NOMO-1 treated with dmso at 0.1 percent for 144 hours (cell line): Measurements from ENCODE around the gene MRPS27.

ENCODE experiments used
- DNase-seq: peaks from one replicate; lab custom pipeline; 2025; ENCODE audit not compliant: unreplicated experiment; lab: John Stamatoyannopoulos, UW

Gene MRPS27

GRCh38 chr5:72292411-72292810 lies 27.6 kb downstream of the MRPS27 start:
- DNase-seq: no peak

DNA sequence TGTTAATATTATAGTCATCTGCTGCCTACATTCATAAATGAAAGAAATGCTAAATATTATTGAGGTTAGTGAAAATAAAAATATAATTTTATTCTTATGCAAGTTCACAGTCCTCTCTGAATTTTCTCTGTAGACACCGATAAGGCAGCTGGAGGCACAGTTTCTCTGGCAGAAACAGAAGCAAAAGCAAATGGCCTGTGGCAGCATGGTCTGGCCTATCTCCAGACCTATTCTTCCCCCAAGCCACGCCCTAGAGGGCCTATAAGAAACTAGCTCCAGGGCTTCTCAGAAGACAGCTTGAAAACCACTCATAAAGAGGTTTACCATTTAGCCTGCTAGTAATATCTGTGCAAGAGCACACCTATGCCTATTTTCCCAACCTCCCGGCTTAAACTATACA lies 28.4 kb downstream of the MRPS27 start:
- DNase-seq: no peak

DNA sequence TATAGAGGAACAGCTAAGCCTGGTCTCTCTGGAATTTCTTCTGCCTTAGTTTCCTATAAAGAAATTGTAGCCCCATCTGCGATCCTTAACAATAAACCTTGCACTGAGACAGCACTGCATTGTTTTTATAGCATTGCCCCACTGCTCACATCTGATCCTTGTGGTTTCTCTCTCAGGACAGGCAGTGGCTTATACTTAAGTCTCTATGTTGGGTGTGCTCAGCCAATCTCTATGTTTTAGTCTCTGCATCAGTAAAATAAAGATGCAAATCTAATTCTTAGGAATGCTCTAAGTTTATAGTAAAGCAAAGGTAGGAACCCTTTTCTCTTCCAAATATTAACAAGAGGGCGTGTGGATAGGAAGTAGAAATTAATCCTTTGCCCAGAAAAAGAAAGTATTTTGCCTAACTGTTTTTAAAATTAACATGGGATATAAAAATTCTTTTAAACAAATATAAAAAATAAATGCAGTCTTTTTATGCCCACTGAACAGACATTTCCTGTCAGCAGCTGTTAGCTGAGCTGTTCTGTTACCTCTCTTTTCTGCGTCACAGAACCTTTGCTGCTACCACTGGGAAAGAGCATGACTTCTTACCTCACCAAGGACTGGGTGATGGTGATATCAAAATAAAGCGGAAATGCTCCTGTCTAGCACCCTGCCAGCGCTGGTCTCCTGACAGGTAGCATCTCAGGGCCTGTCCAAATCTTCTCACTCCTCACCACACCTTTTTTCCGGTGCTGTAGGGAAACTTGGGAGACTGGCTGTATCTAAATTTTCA lies 29.5 kb downstream of the MRPS27 start:
- DNase-seq: no peak

DNA sequence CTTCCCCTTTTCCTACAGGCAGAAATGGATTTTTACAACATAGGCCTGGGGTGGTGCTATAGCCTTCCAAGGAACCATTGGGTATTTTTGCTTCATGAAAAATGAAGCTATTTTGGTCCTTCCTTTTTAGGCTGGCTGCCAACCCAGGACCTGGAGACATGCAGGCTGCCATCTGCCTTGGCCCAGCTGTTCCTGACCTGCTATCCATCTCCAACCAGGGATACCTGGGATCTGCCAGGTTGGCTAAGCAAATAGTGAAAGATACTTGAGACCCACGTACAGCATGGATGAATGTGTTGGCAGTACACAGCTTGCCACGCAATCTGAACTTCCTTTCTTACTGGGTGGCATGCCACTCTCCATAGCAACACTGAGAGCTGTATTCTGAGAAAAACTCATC lies 31.1 kb downstream of the MRPS27 start:
- DNase-seq: no peak

DNA sequence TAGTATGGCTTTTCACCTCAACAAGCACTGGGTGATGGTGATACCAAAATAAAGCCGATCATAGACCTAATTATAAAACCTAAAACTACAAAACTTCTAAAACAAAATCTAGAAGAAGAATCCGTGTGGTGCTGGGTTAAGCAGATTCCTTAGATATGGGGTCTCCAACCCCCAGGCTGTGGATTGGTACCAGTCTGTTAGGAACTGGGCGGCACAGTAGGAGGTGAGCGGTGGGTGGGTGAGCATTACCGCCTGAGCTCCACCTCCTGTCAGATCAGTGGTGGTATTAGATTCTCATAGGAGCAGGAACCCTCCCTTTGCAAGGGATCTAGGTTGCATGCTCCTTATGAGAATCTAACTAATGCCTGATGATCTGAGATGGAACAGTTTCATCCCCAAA lies 33.2 kb downstream of the MRPS27 start:
- no peak for DNase-seq

DNA sequence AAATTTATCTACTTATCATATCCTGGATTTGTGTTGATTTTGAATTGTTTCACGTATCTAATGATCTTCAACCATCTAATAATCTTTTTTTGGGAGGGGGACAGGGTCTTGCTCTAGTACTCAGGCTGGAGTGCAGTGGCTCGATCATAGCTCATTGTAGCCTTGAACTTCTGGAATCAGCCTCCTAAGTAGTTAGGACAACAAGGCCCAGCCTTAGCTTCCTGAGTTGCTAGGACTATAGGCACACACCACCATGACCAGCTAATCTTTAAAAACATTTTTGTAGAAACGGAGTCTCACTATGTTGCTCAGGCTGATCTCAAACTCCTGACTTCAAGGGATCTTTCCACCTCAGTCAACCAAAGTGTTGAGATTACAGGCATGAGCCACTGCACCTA lies 34.6 kb downstream of the MRPS27 start:
- no peak for DNase-seq

- peak; percentile 24 for DNase-seq
These were observed 35.2 kb downstream of the MRPS27 start for GRCh38 chr5:72284559-72285423.

GRCh38 chr5:72283358-72283757 lies 36.7 kb downstream of the MRPS27 start:
- no peak for DNase-seq

DNA sequence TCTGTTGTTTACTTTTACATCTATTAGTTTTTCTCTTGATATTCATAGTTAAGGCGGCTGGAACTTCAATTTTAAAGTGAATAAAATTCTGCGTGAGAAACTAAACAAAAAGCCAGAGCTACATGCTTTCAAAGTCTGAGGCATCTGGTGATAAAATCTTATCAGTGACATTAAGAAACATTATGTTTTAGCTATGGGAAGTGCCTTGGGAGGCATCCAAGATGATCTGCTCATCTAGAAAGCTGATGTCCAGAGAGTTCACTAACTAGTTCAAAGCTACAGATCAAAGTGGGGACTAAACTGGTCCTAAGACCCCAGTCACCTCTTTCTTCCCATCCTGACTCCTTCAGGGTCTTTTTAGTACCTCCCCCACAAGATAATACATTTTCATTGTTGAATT lies 37.2 kb downstream of the MRPS27 start:
- no peak for DNase-seq

DNA sequence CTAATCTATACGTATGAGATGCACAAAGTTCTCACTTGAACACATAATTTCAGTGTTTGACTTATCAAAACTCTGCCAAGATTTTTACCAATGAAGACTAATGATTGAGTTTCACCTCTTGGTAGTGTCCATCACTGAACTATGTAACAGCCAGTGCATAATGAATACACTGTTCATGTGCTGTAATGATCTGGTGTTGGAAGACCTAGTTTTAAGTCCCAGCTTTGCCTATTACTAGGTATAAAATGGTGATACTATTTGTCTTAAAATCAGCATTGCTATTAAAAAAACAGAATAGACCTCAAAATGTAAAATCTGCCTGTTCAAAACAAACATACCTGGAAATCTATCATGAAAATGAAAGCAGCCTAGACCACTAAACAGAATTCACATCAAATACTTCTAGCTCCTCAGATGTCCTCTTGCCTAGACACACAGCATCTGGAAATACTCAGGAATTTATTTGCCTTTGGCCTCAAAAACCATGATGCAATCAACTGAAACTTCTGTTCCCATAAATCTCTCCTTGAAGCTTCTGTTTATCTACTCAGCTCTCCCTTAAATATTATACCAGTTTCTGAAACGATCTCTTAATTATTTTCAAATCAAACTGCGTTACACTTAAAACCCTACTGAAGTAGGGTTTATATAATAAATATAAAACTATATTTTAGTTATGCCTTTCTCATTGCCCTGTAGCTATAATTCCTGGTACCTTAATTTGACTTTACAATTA lies 38.1 kb downstream of the MRPS27 start:
- peak; percentile 9 for DNase-seq

DNA sequence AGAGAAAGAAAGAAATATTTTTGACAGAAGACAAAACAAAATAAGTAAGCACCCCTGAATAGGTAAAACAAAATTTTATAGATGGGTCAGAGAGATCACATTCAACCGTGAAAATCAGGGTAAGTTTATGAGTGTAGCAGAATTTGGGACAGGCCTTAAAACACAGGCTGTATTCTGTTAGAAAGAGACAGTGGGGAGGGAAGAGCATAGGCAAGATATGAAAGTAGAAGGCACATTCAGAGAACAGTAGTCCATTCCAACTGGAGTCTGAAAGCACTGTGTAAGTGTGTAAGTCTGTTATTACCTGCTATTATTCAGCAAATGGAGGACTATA lies 38.6 kb downstream of the MRPS27 start:
- no peak for DNase-seq

GRCh38 chr5:72280581-72281069 lies 39.4 kb downstream of the MRPS27 start:
- no peak for DNase-seq

DNA sequence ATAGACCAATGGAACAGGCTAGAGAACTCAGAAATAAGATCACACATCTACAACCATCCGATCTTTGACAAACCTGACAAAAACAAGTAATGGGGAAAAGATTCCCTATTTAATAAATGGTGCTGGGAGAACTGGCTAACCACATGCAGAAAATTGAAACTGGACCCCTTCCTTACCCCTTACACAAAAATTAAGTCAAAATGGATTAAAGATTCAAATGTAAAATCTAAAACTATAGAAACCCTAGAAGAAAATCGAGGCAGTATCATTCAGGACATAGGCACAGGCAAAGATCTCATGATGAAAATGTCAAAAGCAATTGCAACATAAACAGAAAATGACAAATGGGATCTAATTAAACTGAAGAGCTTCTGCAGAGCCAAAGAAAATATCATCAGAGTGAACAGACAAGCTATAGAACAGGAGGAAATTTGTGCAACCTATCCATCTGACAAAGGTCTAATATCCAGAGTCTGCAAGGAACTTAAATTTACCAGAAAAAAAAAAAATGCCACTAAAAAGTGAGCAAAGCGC lies 43.8 kb downstream of the MRPS27 start:
- DNase-seq: no peak

DNA sequence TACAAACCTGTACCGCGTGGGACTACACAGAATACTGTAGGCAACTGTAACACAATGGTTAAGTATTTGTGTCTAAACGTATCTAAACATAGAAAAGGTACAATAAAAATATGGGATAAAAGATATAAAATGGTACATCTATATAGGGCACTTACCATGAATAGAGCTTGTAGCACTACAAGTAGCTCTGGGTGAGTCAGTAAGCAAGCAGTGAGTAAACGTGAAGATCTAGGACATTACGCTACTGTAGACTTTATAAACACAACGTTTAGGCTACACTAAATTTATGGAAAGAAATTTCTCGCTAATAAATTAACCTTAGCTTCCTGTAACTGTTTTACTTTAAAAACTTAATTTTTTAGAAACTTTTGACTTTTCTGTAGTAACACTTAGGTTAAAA lies 46.5 kb downstream of the MRPS27 start:
- DNase-seq: no peak

DNA sequence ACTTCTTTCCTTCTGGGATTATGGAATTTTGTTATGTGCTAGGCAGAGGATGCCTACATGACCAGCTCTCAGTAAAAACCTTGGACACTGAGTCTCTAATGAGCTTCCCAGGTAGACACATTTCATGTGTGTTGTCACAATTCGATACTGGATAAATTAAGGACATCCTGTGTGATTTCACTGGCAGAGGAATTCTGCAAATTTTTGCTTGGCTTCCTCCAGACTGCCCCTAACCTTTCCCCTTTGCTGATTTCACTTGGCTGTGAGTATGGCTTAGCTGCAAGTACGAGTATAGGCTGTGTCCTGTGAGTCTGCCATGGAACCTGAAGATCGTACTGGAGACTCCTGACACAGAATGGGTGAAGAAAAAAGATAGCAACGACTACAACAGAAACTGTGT lies 47.6 kb downstream of the MRPS27 start:
- DNase-seq: no peak

DNA sequence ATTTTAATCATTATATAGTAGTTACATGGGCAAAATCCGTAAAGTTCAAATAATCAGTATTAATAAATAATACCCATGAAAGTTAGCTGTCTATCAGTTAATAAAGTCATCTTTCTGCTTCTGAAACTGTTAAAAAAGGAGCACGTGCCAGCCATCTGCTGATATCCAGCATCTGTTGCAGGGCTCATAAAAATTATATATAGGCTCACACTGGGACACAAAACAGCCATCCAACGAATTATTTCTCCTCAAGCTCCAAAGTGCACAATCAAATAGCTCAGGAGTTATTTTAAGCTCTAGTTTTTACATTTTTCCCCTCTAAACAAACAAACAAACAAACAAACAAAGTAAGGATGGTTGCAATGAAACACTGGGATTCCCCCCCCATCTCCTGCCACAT lies 48.3 kb downstream of the MRPS27 start:
- DNase-seq: no peak

DNA sequence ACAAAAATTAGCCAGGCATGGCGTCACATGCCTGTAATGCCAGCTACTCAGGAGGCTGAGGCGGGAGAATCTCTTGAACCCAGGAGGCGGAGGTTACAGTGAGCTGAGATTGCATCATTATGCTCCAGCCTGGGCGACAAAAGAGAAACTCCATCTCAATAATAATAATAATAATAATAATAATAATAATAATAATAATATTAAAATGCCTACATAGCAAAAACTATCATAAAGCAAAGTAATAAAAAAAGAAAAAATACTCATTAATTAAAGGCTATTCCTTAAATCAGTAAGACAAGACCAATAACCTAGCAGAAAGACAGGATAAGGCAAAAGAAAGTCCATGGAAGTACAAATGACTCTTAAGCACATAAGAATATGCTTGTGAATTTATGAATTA lies 50.0 kb downstream of the MRPS27 start:
- DNase-seq: no peak

DNA sequence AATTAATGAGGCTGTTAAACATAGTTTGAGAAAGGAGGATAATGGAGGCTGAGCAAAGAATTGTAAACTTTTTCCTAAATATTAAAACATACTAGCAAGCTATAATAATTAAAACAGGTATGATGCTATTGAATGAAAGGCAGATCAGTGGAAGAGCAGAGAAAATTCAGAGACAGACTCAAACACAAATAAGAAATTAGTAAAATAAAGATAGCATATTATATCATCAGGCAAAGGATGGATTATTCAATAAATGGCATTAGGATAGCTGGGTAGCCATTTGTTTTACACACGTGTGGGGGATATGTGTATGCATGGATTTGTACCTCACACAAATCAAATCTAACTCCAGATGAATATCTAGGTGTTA lies 50.6 kb downstream of the MRPS27 start:
- no peak for DNase-seq

DNA sequence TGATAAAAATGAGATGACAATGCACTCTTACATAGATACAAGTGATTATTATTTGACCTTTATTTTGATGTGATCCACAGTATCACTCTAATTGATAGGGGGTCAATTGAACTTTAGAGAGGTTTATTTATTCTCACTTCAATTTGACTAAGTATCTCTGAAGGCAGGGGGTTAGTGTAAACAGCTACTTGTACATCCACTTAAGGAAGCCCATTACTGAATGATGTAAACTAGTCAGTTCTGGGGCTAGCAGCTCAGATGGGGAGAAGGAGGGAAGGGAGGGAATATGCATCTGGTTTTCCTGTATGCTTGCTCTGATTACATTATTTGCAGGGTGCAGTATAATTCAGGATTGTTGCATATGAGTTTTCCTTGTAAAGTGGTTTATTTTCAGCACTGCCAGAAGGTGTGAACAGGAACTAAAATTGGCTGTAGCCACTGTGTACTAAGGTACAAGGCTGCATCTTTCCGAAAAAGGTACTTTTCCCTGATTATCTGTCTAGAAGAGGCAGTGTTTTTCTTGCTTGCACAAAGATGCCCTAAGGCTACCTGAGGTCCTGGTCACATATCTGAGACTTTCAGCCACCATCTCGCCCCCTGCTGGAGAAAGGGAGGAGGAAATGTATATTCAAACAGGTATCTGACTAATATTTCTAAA lies 51.2 kb downstream of the MRPS27 start:
- DNase-seq: no peak

- DNase-seq: no peak
These were observed 51.8 kb downstream of the MRPS27 start for GRCh38 chr5:72268260-72268659.

- DNase-seq: no peak
These were observed 52.4 kb downstream of the MRPS27 start for GRCh38 chr5:72267685-72268084.
